HEK293 (cell line): Measurements from ENCODE around the gene CHRDL1.

ENCODE experiments used
- CTCF ChIA-PET: fragments of 350-600 bp; formaldehyde crosslinking; extraction: SDS; loops from one replicate; lab custom pipeline; 2021; ENCODE audit warnings: antibody characterized with exemption; lab: Yijun Ruan, JAX
- POLR2A ChIA-PET: fragments of 300-600 bp; formaldehyde crosslinking; extraction: SDS; loops from one replicate; lab custom pipeline; 2020; ENCODE audit warnings: antibody characterized with exemption, inconsistent platforms; lab: Yijun Ruan, JAX
- H3K27ac ChIP-seq: fragments of 200-500 bp; sonication (Bioruptor generic); 2 replicates; pipeline ENCODE4 v1.5.1; 2014; ENCODE audit warnings: low read depth, low read length, control low read depth, inconsistent platforms; ENCODE audit errors: extremely low read depth
- H3K36me3 ChIP-seq, 2 experiments: fragments of 200-500 bp in 1 of 2; sonication (Bioruptor generic) in 1 of 2; 1 replicate in 1 of 2; 2 replicates in 1 of 2; pipeline ENCODE4 v1.5.1; 2014 to 2017; ENCODE audit warnings: inconsistent platforms in 2 of 2, low read length in 2 of 2; ENCODE audit not compliant: control insufficient read depth in 2 of 2, insufficient read depth in 1 of 2
- H3K4me1 ChIP-seq: fragments of 200-500 bp; sonication (Bioruptor generic); 2 replicates; pipeline ENCODE4 v1.5.1; 2014; ENCODE audit warnings: mild to moderate bottlenecking, low read length, inconsistent platforms; ENCODE audit not compliant: control insufficient read depth, insufficient read depth
- H3K4me3 ChIP-seq: 2 replicates; pipeline ENCODE4 v1.5.1; 2011; ENCODE audit warnings: low read depth, mild to moderate bottlenecking, control low read depth, low read length, moderate library complexity
- H3K9me3 ChIP-seq: fragments of 200-500 bp; sonication (Bioruptor generic); 2 replicates; pipeline ENCODE4 v1.5.1; 2014; ENCODE audit warnings: low read depth, low read length, inconsistent platforms; ENCODE audit not compliant: control insufficient read depth, insufficient read depth
- HOXD13 ChIP-seq: sonication (generic); formaldehyde crosslinking; IDR thresholded peaks from 2 replicates; pipeline ENCODE4 v1.8.0; 2022; ENCODE audit warnings: missing genetic modification reagents, borderline replicate concordance
- MYNN ChIP-seq: fragments of 450-650 bp; formaldehyde crosslinking; IDR thresholded peaks from 2 replicates; pipeline ENCODE4 v1.5.1; 2016; ENCODE audit warnings: missing biosample characterization, missing genetic modification characterization, borderline replicate concordance
- TCF7L2 ChIP-seq: IDR thresholded peaks from 2 replicates; pipeline ENCODE4 v1.6.1; 2011; ENCODE audit warnings: low read depth, mild to moderate bottlenecking, inconsistent platforms, low read length, moderate library complexity, borderline replicate concordance
- TRIM28 ChIP-seq: IDR thresholded peaks from 2 replicates; pipeline ENCODE4 v1.6.1; 2011; ENCODE audit warnings: low read length, control low read depth, borderline replicate concordance
- ZNF184 ChIP-seq: fragments of 450-650 bp; IDR thresholded peaks from 2 replicates; pipeline ENCODE4 v1.5.1; 2018; ENCODE audit warnings: missing biosample characterization, mild to moderate bottlenecking, missing genetic modification characterization
- ZNF214 ChIP-seq: fragments of 450-650 bp; formaldehyde crosslinking; IDR thresholded peaks from 2 replicates; pipeline ENCODE4 v1.5.1; 2017; ENCODE audit warnings: missing biosample characterization, mild to moderate bottlenecking, missing genetic modification characterization, borderline replicate concordance
- ZNF248 ChIP-seq: fragments of 450-650 bp; formaldehyde crosslinking; IDR thresholded peaks from 2 replicates; pipeline ENCODE4 v1.5.1; 2017; ENCODE audit warnings: missing biosample characterization, missing genetic modification characterization
- ZNF274 ChIP-seq, 2 experiments: fragments of 200-500 bp in 1 of 2; fragments of 450-650 bp in 1 of 2; sonication (Bioruptor generic) in 1 of 2; formaldehyde crosslinking in 1 of 2; IDR thresholded peaks; 2 replicates each; pipeline versions ENCODE4 v1.5.1 to v1.6.1; 2014 to 2016; ENCODE audit warnings: borderline replicate concordance in 1 of 2, inconsistent platforms in 1 of 2, low read length in 1 of 2, missing biosample characterization in 1 of 2, missing genetic modification characterization in 1 of 2
- ZNF404 ChIP-seq: fragments of 450-650 bp; formaldehyde crosslinking; IDR thresholded peaks from 2 replicates; pipeline ENCODE4 v1.5.1; 2017; ENCODE audit warnings: missing biosample characterization, missing genetic modification characterization
- ZNF544 ChIP-seq: fragments of 450-650 bp; formaldehyde crosslinking; IDR thresholded peaks from 2 replicates; pipeline ENCODE4 v1.5.0; 2017; ENCODE audit warnings: missing biosample characterization, missing genetic modification characterization
- ZNF555 ChIP-seq: fragments of 450-650 bp; formaldehyde crosslinking; conservative IDR thresholded peaks from 2 replicates; pipeline ENCODE4 v1.5.1; 2017; ENCODE audit warnings: missing biosample characterization, mild to moderate bottlenecking, missing genetic modification characterization, inconsistent platforms
- ZNF561 ChIP-seq: fragments of 450-650 bp; IDR thresholded peaks from 2 replicates; pipeline ENCODE4 v1.5.1; 2018; ENCODE audit warnings: missing biosample characterization, missing genetic modification characterization, borderline replicate concordance
- ZNF664 ChIP-seq: fragments of 450-650 bp; formaldehyde crosslinking; IDR thresholded peaks from 2 replicates; pipeline ENCODE4 v1.5.1; 2016; ENCODE audit warnings: missing biosample characterization, missing genetic modification characterization
- ZNF747 ChIP-seq: fragments of 450-650 bp; formaldehyde crosslinking; IDR thresholded peaks from 2 replicates; pipeline ENCODE4 v1.5.1; 2016; ENCODE audit warnings: missing biosample characterization, missing genetic modification characterization
- ZNF830 ChIP-seq: fragments of 450-650 bp; IDR thresholded peaks from 2 replicates; pipeline ENCODE4 v1.5.0; 2018; ENCODE audit warnings: missing biosample characterization, missing genetic modification characterization, low read depth, mild to moderate bottlenecking, moderate library complexity
- ZSCAN30 ChIP-seq: fragments of 450-650 bp; IDR thresholded peaks from 2 replicates; pipeline ENCODE4 v1.5.1; 2018; ENCODE audit warnings: missing biosample characterization, mild to moderate bottlenecking, missing genetic modification characterization, moderate library complexity
- TF ChIP-seq, protein P1 (sequence below): fragments of 450-650 bp; formaldehyde crosslinking; IDR thresholded peaks from 2 replicates; pipeline ENCODE4 v1.5.1; 2016; ENCODE audit warnings: missing biosample characterization, missing genetic modification characterization
- TF ChIP-seq, protein P2 (sequence below): fragments of 450-650 bp; formaldehyde crosslinking; IDR thresholded peaks from 2 replicates; pipeline ENCODE4 v1.5.0; 2017; ENCODE audit warnings: missing biosample characterization, missing genetic modification characterization, borderline replicate concordance
- TF ChIP-seq, protein P3 (sequence below): fragments of 450-650 bp; formaldehyde crosslinking; IDR thresholded peaks from 2 replicates; pipeline ENCODE4 v1.5.1; 2016; ENCODE audit warnings: missing biosample characterization, missing genetic modification characterization, low read depth
- TF ChIP-seq, protein P4 (sequence below): fragments of 450-650 bp; formaldehyde crosslinking; IDR thresholded peaks from 2 replicates; pipeline ENCODE4 v1.5.1; 2016; ENCODE audit warnings: missing biosample characterization, missing genetic modification characterization

Gene CHRDL1

DNA sequence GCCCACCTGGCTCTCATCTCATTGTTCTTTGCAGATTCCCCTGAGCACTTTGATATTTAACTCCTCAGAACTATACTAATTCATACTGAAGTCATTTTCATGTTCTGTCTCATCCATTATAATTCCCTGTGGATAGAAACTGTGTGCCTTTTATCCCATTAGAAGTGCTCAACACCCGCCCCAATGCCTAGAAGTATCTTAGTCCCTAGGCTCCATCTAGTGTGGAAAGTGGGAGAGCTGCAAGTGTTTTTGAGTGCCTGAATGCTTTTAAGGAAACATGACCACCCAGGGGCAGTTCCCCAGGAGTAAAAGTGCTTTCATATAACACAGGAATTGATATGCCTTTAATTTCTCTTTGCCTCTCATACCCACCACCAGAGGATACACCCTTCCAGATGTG is 117.0 kb downstream of the CHRDL1 start:
- Histone ChIP-seq H3K4me3 (no peak overlapping the region), H3K9me3 (no peaks in the 10 kb centered on the region), H3K4me1 (no peaks in the 10 kb centered on the region), H3K36me3 (no peaks in the 10 kb centered on the region), H3K27ac (no peak overlapping the region)
- no peak for TF ChIP-seq ZNF664 (tag by site-specific recombination)
- TF ChIP-seq, protein P1, sequence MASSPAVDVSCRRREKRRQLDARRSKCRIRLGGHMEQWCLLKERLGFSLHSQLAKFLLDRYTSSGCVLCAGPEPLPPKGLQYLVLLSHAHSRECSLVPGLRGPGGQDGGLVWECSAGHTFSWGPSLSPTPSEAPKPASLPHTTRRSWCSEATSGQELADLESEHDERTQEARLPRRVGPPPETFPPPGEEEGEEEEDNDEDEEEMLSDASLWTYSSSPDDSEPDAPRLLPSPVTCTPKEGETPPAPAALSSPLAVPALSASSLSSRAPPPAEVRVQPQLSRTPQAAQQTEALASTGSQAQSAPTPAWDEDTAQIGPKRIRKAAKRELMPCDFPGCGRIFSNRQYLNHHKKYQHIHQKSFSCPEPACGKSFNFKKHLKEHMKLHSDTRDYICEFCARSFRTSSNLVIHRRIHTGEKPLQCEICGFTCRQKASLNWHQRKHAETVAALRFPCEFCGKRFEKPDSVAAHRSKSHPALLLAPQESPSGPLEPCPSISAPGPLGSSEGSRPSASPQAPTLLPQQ = no peak
- no peak for TF ChIP-seq ZNF747 (tag by site-specific recombination)
- TF ChIP-seq ZNF555 (tag by site-specific recombination) = no peak
- no peak for TF ChIP-seq TCF7L2
- no peak for TF ChIP-seq MYNN
- TF ChIP-seq ZNF404 = no peak
- TF ChIP-seq ZNF830 (tag by site-specific recombination) = no peak
- TF ChIP-seq, protein P2, sequence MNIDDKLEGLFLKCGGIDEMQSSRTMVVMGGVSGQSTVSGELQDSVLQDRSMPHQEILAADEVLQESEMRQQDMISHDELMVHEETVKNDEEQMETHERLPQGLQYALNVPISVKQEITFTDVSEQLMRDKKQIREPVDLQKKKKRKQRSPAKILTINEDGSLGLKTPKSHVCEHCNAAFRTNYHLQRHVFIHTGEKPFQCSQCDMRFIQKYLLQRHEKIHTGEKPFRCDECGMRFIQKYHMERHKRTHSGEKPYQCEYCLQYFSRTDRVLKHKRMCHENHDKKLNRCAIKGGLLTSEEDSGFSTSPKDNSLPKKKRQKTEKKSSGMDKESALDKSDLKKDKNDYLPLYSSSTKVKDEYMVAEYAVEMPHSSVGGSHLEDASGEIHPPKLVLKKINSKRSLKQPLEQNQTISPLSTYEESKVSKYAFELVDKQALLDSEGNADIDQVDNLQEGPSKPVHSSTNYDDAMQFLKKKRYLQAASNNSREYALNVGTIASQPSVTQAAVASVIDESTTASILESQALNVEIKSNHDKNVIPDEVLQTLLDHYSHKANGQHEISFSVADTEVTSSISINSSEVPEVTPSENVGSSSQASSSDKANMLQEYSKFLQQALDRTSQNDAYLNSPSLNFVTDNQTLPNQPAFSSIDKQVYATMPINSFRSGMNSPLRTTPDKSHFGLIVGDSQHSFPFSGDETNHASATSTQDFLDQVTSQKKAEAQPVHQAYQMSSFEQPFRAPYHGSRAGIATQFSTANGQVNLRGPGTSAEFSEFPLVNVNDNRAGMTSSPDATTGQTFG (tag by site-specific recombination) = no peak
- CTCF ChIA-PET = no interaction called here
- POLR2A ChIA-PET = no interaction called here

DNA sequence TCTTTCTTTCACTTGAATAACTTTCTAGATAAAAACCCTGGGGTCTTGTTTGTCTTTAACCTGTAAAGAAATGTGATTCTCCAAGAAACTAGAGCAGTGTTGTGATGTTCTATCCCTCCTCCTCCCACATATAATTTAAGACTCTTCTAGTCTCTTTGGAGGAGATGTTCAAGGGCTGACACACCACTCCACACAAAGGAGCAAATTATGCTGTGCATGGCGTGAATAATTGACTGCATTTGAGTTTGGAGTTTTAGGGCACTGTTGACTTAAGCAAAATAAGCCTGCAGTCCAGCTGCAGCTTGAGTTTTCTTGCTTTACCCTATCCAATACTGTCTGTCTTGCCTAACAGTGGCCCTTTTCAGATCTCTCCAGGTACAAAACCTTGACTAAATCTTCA is 119.7 kb downstream of the CHRDL1 start:
- ChIA-PET CTCF (interaction anchor here (1.5 kb wide), 1 partner anchor 10 kb away, joined by 3 read pairs; no protein-coding TSS in a partner anchor), POLR2A (no interaction called here)
- Histone ChIP-seq H3K27ac (no peak overlapping the region), H3K4me1 (no peaks in the 10 kb centered on the region), H3K9me3 (no peaks in the 10 kb centered on the region), H3K4me3 (no peak overlapping the region), H3K36me3 (no peaks in the 10 kb centered on the region)
- no peak for TF ChIP-seq ZSCAN30 (tag by site-specific recombination)
- no peak for TF ChIP-seq ZNF274 (IDR thresholded peaks at IDR 0.05; ENCODE audit: low read length)
- no peak for TF ChIP-seq ZNF274 (tag by site-specific recombination; IDR thresholded peaks at IDR 0.05; ENCODE audit: borderline replicate concordance)
- peak; percentile 40; the same call in 1 of the 2 replicates for TF ChIP-seq TRIM28

DNA sequence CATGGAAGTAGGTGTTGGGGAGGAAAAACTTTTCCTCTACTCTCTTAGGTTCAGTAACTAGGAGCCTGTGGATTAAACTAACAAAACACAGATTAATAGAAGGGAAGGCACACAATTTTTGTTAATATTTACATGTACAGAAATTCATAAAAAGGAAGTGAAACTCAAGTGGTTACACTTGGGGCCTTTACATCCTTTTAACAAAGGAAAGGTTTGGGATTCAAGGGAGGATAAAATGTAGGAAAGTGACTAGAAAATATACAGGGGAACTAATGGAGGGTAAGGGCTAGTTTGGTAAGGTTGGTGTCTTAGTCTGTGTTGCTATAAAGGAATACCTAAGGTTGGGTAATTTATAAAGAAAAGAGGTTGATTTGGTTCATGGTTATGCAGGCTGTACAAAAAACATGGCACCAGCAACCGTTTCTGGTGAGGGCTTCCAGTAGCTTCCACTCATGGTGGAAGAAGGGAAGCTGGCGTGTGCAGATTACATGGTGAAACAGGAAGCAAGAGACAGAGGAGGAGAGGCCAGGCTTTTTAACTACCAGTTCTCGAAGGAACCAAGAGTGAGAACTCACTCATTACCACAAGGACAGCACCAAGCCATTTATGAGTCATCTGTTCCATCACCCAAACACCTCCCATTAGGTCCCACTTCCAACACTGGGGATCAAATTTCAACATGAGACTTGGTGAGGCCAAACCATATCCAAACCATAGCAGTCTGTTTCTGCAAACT is 124.4 kb downstream of the CHRDL1 start:
- ChIA-PET CTCF (no interaction called here), POLR2A (no interaction called here)
- no peak overlapping the region for H3K4me3 ChIP-seq
- H3K9me3 ChIP-seq = no peaks in the 10 kb centered on the region
- no peak for TF ChIP-seq ZNF561 (tag by site-specific recombination)
- TF ChIP-seq, protein P3, sequence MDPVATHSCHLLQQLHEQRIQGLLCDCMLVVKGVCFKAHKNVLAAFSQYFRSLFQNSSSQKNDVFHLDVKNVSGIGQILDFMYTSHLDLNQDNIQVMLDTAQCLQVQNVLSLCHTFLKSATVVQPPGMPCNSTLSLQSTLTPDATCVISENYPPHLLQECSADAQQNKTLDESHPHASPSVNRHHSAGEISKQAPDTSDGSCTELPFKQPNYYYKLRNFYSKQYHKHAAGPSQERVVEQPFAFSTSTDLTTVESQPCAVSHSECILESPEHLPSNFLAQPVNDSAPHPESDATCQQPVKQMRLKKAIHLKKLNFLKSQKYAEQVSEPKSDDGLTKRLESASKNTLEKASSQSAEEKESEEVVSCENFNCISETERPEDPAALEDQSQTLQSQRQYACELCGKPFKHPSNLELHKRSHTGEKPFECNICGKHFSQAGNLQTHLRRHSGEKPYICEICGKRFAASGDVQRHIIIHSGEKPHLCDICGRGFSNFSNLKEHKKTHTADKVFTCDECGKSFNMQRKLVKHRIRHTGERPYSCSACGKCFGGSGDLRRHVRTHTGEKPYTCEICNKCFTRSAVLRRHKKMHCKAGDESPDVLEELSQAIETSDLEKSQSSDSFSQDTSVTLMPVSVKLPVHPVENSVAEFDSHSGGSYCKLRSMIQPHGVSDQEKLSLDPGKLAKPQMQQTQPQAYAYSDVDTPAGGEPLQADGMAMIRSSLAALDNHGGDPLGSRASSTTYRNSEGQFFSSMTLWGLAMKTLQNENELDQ (tag by site-specific recombination) = no peak
- no peak for TF ChIP-seq ZNF184
- TF ChIP-seq ZNF544 = no peak
- TF ChIP-seq ZNF248 (tag by site-specific recombination) = no peak
- no peak for TF ChIP-seq ZSCAN30 (tag by site-specific recombination)
- TF ChIP-seq ZNF214 (tag by site-specific recombination) = no peak
- TF ChIP-seq HOXD13 = no peak
- TF ChIP-seq, protein P4, sequence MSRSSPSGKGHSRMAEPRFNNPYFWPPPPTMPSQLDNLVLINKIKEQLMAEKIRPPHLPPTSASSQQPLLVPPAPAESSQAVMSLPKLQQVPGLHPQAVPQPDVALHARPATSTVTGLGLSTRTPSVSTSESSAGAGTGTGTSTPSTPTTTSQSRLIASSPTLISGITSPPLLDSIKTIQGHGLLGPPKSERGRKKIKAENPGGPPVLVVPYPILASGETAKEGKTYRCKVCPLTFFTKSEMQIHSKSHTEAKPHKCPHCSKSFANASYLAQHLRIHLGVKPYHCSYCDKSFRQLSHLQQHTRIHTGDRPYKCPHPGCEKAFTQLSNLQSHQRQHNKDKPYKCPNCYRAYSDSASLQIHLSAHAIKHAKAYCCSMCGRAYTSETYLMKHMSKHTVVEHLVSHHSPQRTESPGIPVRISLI = no peak
- H3K27ac ChIP-seq = no peak overlapping the region
- no peaks in the 10 kb centered on the region for H3K36me3 ChIP-seq
- H3K4me1 ChIP-seq = no peaks in the 10 kb centered on the region
